ENCODE data around the gene VENTX. TPM values are rescaled to one million over a fixed set of nuclear protein-coding genes. Genes with fewer than 3 reads are reported as not detected.

Gene VENTX
- total and polyA plus RNA-seq, 7 experiments from 2014 or later = 0.85 to 5.7 TPM; not detected in 5

DNA sequence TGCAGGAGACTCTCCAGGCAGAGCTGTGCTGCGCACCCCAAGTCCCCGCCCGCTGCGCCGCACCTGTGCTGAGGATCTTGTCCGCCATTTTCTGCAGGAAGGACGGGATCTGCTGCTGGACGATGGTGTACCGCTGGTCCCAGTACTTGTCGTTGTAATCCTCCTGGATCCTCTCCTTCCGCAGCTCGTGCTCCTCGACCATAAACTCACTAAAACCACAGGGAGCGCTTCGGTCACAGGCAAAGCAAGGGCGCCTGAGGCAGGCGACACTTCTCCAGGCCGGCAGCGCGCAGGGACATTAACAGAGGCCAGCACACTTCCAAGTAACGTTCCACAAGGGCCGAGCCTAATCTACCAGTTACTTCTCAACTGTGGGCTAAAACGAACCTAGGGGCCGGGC lies 52.1 kb downstream of the VENTX start:
- intact Hi-C loops (cut with micrococcal nuclease) = no loop called here
- H3K27me3 Mint-ChIP-seq = no peaks in the 10 kb centered on the region
- ChIA-PET POLR2A (no interaction called here), CTCF (no interaction called here)
- H3K9me3 Mint-ChIP-seq = no peaks in the 10 kb centered on the region
- Histone ChIP-seq H3K9me3 (ENCODE audit: control insufficient read depth in 2 of 3, low read length in 3 of 3) (no peaks in the 10 kb centered on the region), H3K4me1 (ENCODE audit: control insufficient read depth in 2 of 2, insufficient read depth in 2 of 2, low read length in 2 of 2) (no peaks in the 10 kb centered on the region), H3K27ac (ENCODE audit: low read depth, low read length) (no peak overlapping the region), H3K36me3 (ENCODE audit: control insufficient read depth in 2 of 3, insufficient read depth in 3 of 3, low read length in 3 of 3) (peaks cover 0 to 85% (median 5%) of the 10 kb centered on the region in 3 experiments), H3K27me3 (ENCODE audit: control insufficient read depth in 2 of 2, insufficient read depth in 2 of 2, low read length in 2 of 2) (no peaks in the 10 kb centered on the region), H3K4me3 (ENCODE audit: low read length) (no peak overlapping the region)
- peaks cover 23 to 55% (median 25%) of the 10 kb centered on the region in 5 donors for H3K36me3 Mint-ChIP-seq
- ATAC-seq (no peak), DNase-seq (no peak)
- no peak overlapping the region for H3K4me3 Mint-ChIP-seq
- no peak overlapping the region for H3K27ac Mint-ChIP-seq
- H3K4me1 Mint-ChIP-seq = peaks cover 0 to 12% (median 2%) of the 10 kb centered on the region in 7 donors

Small RNA genes lying within 50 kb of the gene (microRNA-seq; reads per million reads assigned to microRNA genes)
- gene MIR202 (ENCODE audit: borderline microRNAs expressed) = not detected

Other genes starting within 250 kb of the VENTX start
- gene ADGRA1, start 149.9 kb upstream of the VENTX start, total RNA-seq = not detected
- gene ADGRA1, start 149.9 kb upstream of the VENTX start, polyA plus RNA-seq = not detected
- 1 to 10 TPM in 1 of 5 experiments, under 1 TPM in 3, not detected in 1; 0.05 to 3.6 (median 0.60) TPM for gene KNDC1, start 77.6 kb upstream of the VENTX start, total RNA-seq
- not detected for gene KNDC1, start 77.6 kb upstream of the VENTX start, polyA plus RNA-seq
- under 1 TPM in 1 of 5 experiments, not detected in 4; 0.56 TPM for gene UTF1, start 7.6 kb upstream of the VENTX start, total RNA-seq
- not detected for gene UTF1, start 7.6 kb upstream of the VENTX start, polyA plus RNA-seq
- 100 to 1,000 TPM in 2 of 5 experiments, 10 to 100 TPM in 3; 19.5 to 239 (median 87.6) TPM for gene ADAM8, start 39.0 kb downstream of the VENTX start, total RNA-seq
- 10 to 100 TPM; 22.7 to 27.8 TPM for gene ADAM8, start 39.0 kb downstream of the VENTX start, polyA plus RNA-seq
- gene TUBGCP2, start 71.0 kb downstream of the VENTX start, total RNA-seq = 10 to 100 TPM; 67.7 to 97.0 (median 69.5) TPM
- 10 to 100 TPM; 29.6 to 32.6 TPM for gene TUBGCP2, start 71.0 kb downstream of the VENTX start, polyA plus RNA-seq
- gene ZNF511, start 71.1 kb downstream of the VENTX start, total RNA-seq = 10 to 100 TPM; 29.6 to 49.8 (median 32.8) TPM
- gene ZNF511, start 71.1 kb downstream of the VENTX start, polyA plus RNA-seq = 10 to 100 TPM; 78.9 to 88.1 TPM
- 1 to 10 TPM in 4 of 5 experiments, not detected in 1; 1.5 to 5.1 (median 3.4) TPM for gene CALY, start 99.0 kb downstream of the VENTX start, total RNA-seq
- under 1 TPM; 0.33 to 0.91 TPM for gene CALY, start 99.0 kb downstream of the VENTX start, polyA plus RNA-seq
- not detected for gene PRAP1, start 109.5 kb downstream of the VENTX start, total RNA-seq
- not detected for gene PRAP1, start 109.5 kb downstream of the VENTX start, polyA plus RNA-seq
- gene FUOM, start 120.2 kb downstream of the VENTX start, total RNA-seq = 10 to 100 TPM; 11.2 to 24.6 (median 16.9) TPM
- gene FUOM, start 120.2 kb downstream of the VENTX start, polyA plus RNA-seq = 10 to 100 TPM; 21.9 to 22.9 TPM
- gene ECHS1, start 135.5 kb downstream of the VENTX start, total RNA-seq = 10 to 100 TPM; 17.5 to 39.8 (median 28.9) TPM
- gene ECHS1, start 135.5 kb downstream of the VENTX start, polyA plus RNA-seq = 100 to 1,000 TPM in 1 of 2 donors, 10 to 100 TPM in 1; 81.9 to 104 TPM
- 1 to 10 TPM; 1.6 to 9.8 (median 7.7) TPM for gene PAOX, start 141.4 kb downstream of the VENTX start, total RNA-seq
- gene PAOX, start 141.4 kb downstream of the VENTX start, polyA plus RNA-seq = 1 to 10 TPM; 6.1 to 8.7 TPM
- gene MTG1, start 156.3 kb downstream of the VENTX start, total RNA-seq = 10 to 100 TPM; 51.0 to 67.1 (median 57.2) TPM
- 10 to 100 TPM; 25.6 to 40.7 TPM for gene MTG1, start 156.3 kb downstream of the VENTX start, polyA plus RNA-seq
- not detected for gene SPRN, start 186.8 kb downstream of the VENTX start, total RNA-seq
- gene SPRN, start 186.8 kb downstream of the VENTX start, polyA plus RNA-seq = under 1 TPM; 0.10 to 0.34 TPM
- gene SCART1, start 216.1 kb downstream of the VENTX start, total RNA-seq = 1 to 10 TPM; 2.3 to 8.6 (median 4.5) TPM
- gene SCART1, start 216.1 kb downstream of the VENTX start, polyA plus RNA-seq = under 1 TPM in 1 of 2 donors, not detected in 1; 0.03 TPM